ENCODE data around the gene HMGB3. TPM values are rescaled to one million over a fixed set of nuclear protein-coding genes. Genes with fewer than 3 reads are reported as not detected.

HMGB3 gene
- total RNA-seq, 1 experiment from 2014 or later: 373 TPM

DNA sequence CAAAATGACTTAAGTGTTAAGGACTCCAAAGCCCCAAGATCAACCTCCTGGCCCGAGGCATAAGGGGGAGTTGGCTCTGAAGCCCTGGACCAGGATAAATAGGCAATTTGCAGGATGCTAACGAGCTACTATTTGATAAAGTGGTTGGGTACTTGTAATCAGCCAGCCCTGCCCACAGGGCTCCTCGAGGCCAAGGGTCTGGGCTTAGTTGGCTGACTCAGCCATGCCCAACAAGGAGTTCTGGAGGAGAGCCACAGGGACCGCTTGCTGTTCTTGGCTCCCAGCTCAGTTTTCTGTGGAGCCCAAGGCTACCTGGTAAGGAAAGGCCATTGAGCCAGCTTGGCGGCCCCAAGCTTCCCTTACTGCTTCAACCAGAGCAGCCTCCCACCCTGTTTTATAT lies 7.8 kb downstream of the HMGB3 start:
- no peak overlapping the region for H2BK120ac ChIP-seq (ENCODE audit: low read depth, low read length, poor library complexity, severe bottlenecking)
- no peaks in the 10 kb centered on the region for H3K27me3 ChIP-seq (ENCODE audit: insufficient read depth, low read length)
- no peaks in the 10 kb centered on the region for H3K4me1 ChIP-seq (ENCODE audit: insufficient read depth, low read length)
- TF ChIP-seq, protein P1, sequence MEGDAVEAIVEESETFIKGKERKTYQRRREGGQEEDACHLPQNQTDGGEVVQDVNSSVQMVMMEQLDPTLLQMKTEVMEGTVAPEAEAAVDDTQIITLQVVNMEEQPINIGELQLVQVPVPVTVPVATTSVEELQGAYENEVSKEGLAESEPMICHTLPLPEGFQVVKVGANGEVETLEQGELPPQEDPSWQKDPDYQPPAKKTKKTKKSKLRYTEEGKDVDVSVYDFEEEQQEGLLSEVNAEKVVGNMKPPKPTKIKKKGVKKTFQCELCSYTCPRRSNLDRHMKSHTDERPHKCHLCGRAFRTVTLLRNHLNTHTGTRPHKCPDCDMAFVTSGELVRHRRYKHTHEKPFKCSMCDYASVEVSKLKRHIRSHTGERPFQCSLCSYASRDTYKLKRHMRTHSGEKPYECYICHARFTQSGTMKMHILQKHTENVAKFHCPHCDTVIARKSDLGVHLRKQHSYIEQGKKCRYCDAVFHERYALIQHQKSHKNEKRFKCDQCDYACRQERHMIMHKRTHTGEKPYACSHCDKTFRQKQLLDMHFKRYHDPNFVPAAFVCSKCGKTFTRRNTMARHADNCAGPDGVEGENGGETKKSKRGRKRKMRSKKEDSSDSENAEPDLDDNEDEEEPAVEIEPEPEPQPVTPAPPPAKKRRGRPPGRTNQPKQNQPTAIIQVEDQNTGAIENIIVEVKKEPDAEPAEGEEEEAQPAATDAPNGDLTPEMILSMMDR (conservative IDR thresholded peaks at IDR 0.05): no peak
- no peak overlapping the region for H3K18ac ChIP-seq (ENCODE audit: insufficient read length, low read depth, low read length)
- no peaks in the 10 kb centered on the region for H3K9me3 ChIP-seq (ENCODE audit: control insufficient read depth, low read depth, low read length)
- no peaks in the 10 kb centered on the region for H3K23me2 ChIP-seq (ENCODE audit: insufficient read length, low read depth, low read length, poor library complexity, severe bottlenecking)
- no peak overlapping the region for H2BK5ac ChIP-seq (ENCODE audit: insufficient read length, low read length)
- Mint-ChIP-seq H3K4me1 (peaks cover 0 to under 1% of the 10 kb centered on the region in 2 experiments; a peak in 2 of 4 replicates), H3K36me3 (ENCODE audit: insufficient read depth in 1 of 3, low read depth in 3 of 3) (peaks cover 11 to 29% (median 21%) of the 10 kb centered on the region in 3 experiments), H3K27me3 (ENCODE audit: low read depth) (no peaks in the 10 kb centered on the region), H3K9me3 (peaks cover 47 to 53% of the 10 kb centered on the region in 2 experiments), H3K27ac (no peak overlapping the region), H3K4me3 (no peak overlapping the region)
- H3K79me1 ChIP-seq (ENCODE audit: insufficient read depth, low read depth, low read length, poor library complexity, severe bottlenecking): no peaks in the 10 kb centered on the region
- H3K79me2 ChIP-seq (ENCODE audit: insufficient read depth, low read length): no peaks in the 10 kb centered on the region; the same call in 1 of the 2 replicates
- no peak overlapping the region for H2BK20ac ChIP-seq (ENCODE audit: low read depth, low read length, poor library complexity, severe bottlenecking)
- H4K5ac ChIP-seq (ENCODE audit: insufficient read length, low read depth, low read length): no peak overlapping the region
- no CpG with 5 or more reads among the region's 5 CpGs for WGBS (ENCODE audit: extremely low coverage, insufficient read length, low lambda C conversion rate)
- H3K4ac ChIP-seq (ENCODE audit: low read depth, low read length): no peak overlapping the region
- no peak for DNase-seq
- H2AK5ac ChIP-seq (ENCODE audit: insufficient read length, low read length): no peak overlapping the region
- H3K23ac ChIP-seq (ENCODE audit: insufficient read length, low read depth, low read length): no peak overlapping the region
- H4K20me1 ChIP-seq (ENCODE audit: control insufficient read depth, insufficient read depth, insufficient read length): no peaks in the 10 kb centered on the region
- no peak overlapping the region for H3K56ac ChIP-seq (ENCODE audit: insufficient read length, low read depth, low read length)
- no peak overlapping the region for H3K27ac ChIP-seq (ENCODE audit: insufficient read length, low read depth, low read length)
- no peak overlapping the region for H2BK15ac ChIP-seq (ENCODE audit: low read depth, low read length)
- H2AFZ ChIP-seq (ENCODE audit: low read length): no peak overlapping the region
- no peak overlapping the region for H4K91ac ChIP-seq (ENCODE audit: insufficient read length, low read depth, low read length)
- no peak overlapping the region for H4K8ac ChIP-seq (replicated peaks; ENCODE audit: insufficient read length, low read depth, low read length)
- no peak overlapping the region for H3T11ph ChIP-seq (ENCODE audit: low read length)
- no peak overlapping the region for H3K9ac ChIP-seq (ENCODE audit: extremely low read depth, insufficient read length, low read length)
- H2BK12ac ChIP-seq (ENCODE audit: insufficient read length, low read depth, low read length): no peak overlapping the region
- H3K14ac ChIP-seq (ENCODE audit: insufficient read depth, low read length): no peak overlapping the region; the same call in 1 of the 2 replicates
- H3K4me2 ChIP-seq (ENCODE audit: insufficient read depth, insufficient read length, low read length): no peak overlapping the region
